NCI-H1417 treated with DMSO at 0.1 percent for 48 hours (cell line): ENCODE measurements around the gene CNOT4.
"Not testable (repeated sequence)": the region's sequence is repeated elsewhere in the genome, so short reads cannot be mapped to it uniquely, and the experiment has no call there.

Experiments
- DNase-seq: peaks from one replicate; lab custom pipeline; 2025; lab: John Stamatoyannopoulos, UW

CNOT4 gene

GRCh38 chr7:135322571-135323340 lies 187.1 kb downstream of the CNOT4 start:
- DNase-seq: no peak

DNA sequence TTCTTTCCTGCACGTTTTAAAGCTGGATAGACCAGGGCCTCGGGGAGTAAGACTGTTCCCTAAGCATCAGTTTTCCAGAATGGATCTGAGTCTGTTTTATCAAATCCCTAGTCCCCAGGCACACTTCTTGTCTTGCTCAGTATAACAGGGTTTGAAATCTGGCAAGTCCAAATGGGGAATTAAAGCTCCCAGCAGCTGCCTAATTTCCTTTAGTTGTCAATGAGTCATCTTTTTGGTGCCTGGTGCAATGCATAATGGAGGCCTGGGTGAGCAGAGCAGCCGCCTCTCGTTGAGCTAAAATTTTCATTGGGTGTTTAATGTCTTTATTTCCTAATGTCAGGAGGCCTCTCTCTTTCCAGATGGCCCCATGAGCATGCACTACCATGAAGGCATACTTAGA lies 188.3 kb downstream of the CNOT4 start:
- DNase-seq: no peak

DNA sequence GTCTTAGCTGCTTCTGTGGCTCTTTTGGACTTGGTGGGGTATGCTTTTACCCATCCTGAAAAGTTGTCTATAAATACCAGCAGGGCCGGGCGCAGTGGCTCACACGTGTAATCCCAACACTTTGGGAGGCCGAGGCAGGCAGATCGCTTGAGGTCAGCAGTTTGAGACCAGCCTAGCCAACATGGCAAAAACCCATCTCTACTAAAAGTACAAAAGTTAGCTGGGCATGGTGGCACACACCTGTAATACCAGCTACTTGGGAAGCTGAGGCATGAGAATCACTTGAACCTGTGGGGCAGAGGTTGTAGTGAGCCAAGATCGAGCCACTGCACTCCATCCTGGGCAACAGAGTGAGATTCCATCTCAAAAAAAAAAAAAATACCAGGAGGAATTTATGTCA lies 188.9 kb downstream of the CNOT4 start:
- DNase-seq: not testable (repeated sequence)

DNA sequence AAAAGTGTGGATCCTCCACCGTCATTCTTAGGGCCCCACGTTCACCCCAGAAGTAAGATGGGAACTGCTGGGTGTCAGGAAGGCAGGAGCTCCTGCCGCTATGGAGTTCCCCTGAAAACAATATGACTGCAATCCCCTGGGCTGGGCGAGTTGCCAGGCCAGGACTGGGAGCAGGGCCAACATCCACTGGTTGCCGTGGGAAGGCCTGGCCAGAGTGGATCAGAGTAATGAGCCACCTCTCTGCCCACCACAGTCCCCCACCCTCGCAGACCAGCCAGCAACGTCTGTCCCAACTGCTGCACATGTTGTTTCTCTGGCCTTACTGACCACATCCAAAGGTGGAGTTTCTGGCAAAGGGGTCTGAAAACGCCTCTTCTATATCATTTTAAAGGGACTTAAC lies 189.6 kb downstream of the CNOT4 start:
- DNase-seq: no peak

DNA sequence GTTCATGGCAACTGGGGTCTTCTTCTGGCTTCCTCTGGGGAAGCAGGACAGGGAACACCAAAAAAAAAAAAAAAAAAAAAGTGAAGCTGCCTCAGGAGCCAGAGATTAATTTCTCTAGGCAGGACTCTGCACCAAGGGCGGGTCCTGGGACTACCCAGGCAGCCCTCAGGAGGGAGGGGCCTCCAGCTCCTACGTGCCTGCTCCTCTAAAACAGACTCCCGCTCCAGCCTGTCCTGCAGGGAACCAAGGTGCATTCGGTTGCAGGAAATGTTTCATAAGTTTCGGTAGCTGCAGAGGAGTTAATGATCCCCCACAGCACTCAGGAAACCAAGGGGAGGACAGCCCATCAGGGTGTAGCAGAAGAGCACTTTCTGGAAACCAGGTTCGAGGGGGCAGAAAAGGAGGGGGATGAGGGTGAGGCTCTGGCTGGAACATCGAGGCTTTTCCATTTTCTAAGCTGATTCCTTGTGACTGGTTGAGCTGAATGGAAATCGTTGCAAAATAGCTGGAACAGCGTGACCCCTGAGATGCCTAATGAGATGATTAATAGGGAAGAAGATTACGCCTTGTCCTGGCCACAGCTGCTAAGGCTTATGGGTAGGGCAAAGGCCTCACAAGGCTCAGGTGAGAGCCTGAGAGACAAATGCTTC lies 192.1 kb downstream of the CNOT4 start:
- no peak for DNase-seq

DNA sequence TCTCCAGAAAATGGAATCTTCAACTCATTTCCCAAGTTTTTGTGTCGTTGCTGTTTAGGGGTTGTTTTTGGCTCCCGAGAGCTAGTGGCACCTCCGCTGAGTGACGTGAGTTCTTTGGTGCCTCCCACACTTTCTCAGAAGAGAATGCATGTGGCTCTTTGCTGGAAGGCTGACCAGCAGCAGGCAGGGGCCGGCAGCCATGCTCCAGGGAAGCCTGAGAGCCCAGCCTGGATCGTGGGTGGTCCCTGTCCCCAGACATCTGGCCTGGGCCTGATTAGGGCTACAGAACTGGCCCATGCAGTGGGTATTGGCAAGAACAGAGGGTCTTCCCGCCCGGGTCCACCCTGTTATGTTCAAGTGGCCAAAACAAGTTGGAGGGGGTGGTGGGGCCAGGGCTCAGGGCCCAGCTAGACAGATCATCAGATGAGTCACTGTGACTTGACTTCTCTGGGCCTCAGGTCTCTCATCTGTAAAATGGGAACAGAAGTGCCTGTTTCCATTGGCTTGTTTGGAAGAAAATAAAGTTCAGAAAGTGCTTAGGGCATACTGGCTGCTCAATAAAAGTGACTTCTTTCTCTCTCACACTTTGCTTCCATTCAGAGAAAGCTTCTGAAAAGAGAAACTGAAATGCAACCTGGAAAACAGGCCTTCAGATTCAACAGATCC lies 193.1 kb downstream of the CNOT4 start:
- no peak for DNase-seq

GRCh38 chr7:135313971-135314370 lies 195.9 kb downstream of the CNOT4 start:
- no peak for DNase-seq
